Gastrocnemius medialis (tissue), 4 donors: ENCODE measurements around the gene PRPF40A. TPM values are rescaled to one million over a fixed set of nuclear protein-coding genes. Genes with fewer than 3 reads are reported as not detected.

Experiments
- ATAC-seq, 2 donors: fragments of 150-250 bp; one replicate each; pipeline ENCODE4 v1.9.1; 2016
- DNase-seq, 2 donors: peaks; one replicate each; pipeline ENCODE4 v3.0.0-alpha.2; 2019
- H3K27ac ChIP-seq, 4 donors: fragments of 200-600 bp; sonication (generic); 1 replicate in 1 of 4; 2 replicates in 3 of 4; pipeline ENCODE4 v1.5.1; 2016 to 2018; ENCODE audit warnings: mild to moderate bottlenecking in 2 of 4, moderate library complexity in 1 of 4
- H3K27me3 ChIP-seq, 3 donors: fragments of 200-600 bp; sonication (generic) in 2 of 3; 1 replicate in 1 of 3; 2 replicates in 2 of 3; pipeline versions ENCODE4 v1.5.1 to v1.6.0; 2016 to 2019; ENCODE audit warnings: mild to moderate bottlenecking in 1 of 3, moderate library complexity in 1 of 3
- H3K36me3 ChIP-seq, 2 donors: fragments of 200-600 bp; sonication (generic) in 1 of 2; one replicate each; pipeline ENCODE4 v1.5.1; 2017 to 2018
- H3K4me1 ChIP-seq, 2 donors: fragments of 200-600 bp; sonication (generic) in 1 of 2; one replicate each; pipeline ENCODE4 v1.5.1; 2016 to 2017; ENCODE audit warnings: mild to moderate bottlenecking in 2 of 2
- H3K4me3 ChIP-seq, 4 donors: fragments of 200-600 bp; sonication (generic) in 3 of 4; 1 replicate in 1 of 4; 2 replicates in 3 of 4; pipeline ENCODE4 v1.5.1; 2016 to 2019; ENCODE audit warnings: mild to moderate bottlenecking in 2 of 4
- H3K9me3 ChIP-seq, 3 donors: fragments of 200-600 bp; sonication (generic) in 2 of 3; 1 replicate in 1 of 3; 2 replicates in 2 of 3; pipeline ENCODE4 v1.5.1; 2016 to 2019
- POLR2A ChIP-seq, 2 donors: fragments of 450-650 bp; IDR thresholded peaks; one replicate each; pipeline ENCODE4 v1.6.1; 2017; ENCODE audit warnings: antibody characterized with exemption in 2 of 2, mild to moderate bottlenecking in 2 of 2, moderate library complexity in 2 of 2
- in situ Hi-C, 4 donors: fragments of 200-750 bp; cut with MboI; loops; one replicate each; pipeline versions ENCODE4 v1.15.0 to v1.8.0; 2017; ENCODE audit warnings: low sequenced_read_pairs in 4 of 4
- intact Hi-C: fragments of 100-400 bp; cut with DNase I; formaldehyde crosslinking; loops from one replicate; pipeline ENCODE4 v1.15.1; 2023; ENCODE audit warnings: low total_unique reads
- total RNA-seq, 4 donors: library from RNA; depleted of rRNA; stranded (reverse); fragments of >200 nt; gene quantifications; one replicate each; pipeline versions ENCODE4 v1.1.0 to v1.2.3, GENCODE V29; 2016
- TF ChIP-seq, protein P1 (sequence below), 5 experiments: fragments of 450-650 bp in 3 of 5; fragments of 200-600 bp in 2 of 5; sonication (generic) in 2 of 5; IDR thresholded peaks in 4 of 5; conservative IDR thresholded peaks in 1 of 5; 1 replicate in 4 of 5; 2 replicates in 1 of 5; pipeline ENCODE4 v1.5.1; 2016 to 2019; ENCODE audit warnings: antibody characterized with exemption in 5 of 5, mild to moderate bottlenecking in 3 of 5, moderate library complexity in 3 of 5

PRPF40A gene
- total RNA-seq, 4 donors from 2014 or later = 65.3 to 78.0 (median 69.9) TPM

DNA sequence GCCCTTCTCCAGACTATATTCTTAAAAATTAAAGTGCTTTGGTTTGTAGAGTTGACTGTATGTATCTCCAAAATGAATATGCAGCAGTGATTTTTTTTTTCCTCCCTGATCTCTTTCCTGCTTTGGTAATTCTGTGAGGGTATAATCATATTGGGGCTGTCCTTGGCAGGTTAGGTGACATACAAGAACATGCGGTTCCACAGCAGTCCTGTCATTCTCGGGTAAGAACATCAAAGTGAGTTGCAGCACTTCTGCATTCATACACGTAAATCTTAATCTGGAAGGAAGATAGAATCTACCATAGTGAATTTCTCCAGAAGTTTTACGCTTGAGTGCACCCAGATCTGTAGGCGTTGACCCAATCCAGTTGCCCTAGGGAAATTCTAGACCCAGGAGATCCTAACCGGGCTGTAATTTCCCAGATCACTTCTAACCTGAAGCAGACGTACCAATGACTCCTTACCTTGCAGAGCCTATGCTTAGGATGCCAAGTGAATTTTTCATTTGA is 109.4 kb downstream of the PRPF40A start:
- in situ Hi-C loops (no loop called here), intact Hi-C loops (no loop called here)
- ATAC-seq = peak in 1 of 2 donors; percentile 34
- Histone ChIP-seq H3K9me3 (no peaks in the 10 kb centered on the region), H3K4me1 (peaks cover 51 to 57% of the 10 kb centered on the region in 2 donors), H3K27ac (peak overlapping the region; percentile 8 to 54 (median 36)), H3K27me3 (no peaks in the 10 kb centered on the region), H3K4me3 (no peak overlapping the region), H3K36me3 (no peaks in the 10 kb centered on the region)
- DNase-seq = no peak
- no peak for TF ChIP-seq POLR2A (IDR thresholded peaks at IDR 0.05)
- TF ChIP-seq, protein P1, sequence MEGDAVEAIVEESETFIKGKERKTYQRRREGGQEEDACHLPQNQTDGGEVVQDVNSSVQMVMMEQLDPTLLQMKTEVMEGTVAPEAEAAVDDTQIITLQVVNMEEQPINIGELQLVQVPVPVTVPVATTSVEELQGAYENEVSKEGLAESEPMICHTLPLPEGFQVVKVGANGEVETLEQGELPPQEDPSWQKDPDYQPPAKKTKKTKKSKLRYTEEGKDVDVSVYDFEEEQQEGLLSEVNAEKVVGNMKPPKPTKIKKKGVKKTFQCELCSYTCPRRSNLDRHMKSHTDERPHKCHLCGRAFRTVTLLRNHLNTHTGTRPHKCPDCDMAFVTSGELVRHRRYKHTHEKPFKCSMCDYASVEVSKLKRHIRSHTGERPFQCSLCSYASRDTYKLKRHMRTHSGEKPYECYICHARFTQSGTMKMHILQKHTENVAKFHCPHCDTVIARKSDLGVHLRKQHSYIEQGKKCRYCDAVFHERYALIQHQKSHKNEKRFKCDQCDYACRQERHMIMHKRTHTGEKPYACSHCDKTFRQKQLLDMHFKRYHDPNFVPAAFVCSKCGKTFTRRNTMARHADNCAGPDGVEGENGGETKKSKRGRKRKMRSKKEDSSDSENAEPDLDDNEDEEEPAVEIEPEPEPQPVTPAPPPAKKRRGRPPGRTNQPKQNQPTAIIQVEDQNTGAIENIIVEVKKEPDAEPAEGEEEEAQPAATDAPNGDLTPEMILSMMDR (IDR thresholded peaks at IDR 0.05 in 4 of 5, conservative IDR thresholded peaks at IDR 0.05 in 1 of 5) = no peak

DNA sequence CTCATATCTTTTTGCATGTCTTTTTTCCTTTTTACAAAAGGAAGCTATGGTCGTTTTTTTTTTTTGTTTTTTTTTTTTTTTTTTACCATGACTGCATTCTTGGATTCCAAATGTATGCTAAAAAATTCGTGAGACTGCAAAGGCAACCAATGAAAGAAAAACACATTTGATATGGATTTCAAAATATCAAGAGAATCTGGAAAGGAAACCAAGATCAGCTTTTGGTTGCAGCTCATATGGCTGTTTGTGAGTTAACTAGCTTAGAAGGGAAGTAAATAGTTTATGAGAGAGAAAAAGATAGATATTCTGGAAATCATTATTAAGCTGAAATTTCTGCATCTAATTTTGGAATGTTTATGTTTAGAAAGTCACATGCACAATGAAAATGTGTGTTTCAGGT is 110.3 kb downstream of the PRPF40A start:
- intact Hi-C loops (no loop called here), in situ Hi-C loops (no loop called here)
- Histone ChIP-seq H3K27me3 (no peaks in the 10 kb centered on the region), H3K27ac (peak overlapping the region in 2 of 4 donors; percentile 21 to 31), H3K9me3 (no peaks in the 10 kb centered on the region), H3K36me3 (no peaks in the 10 kb centered on the region), H3K4me1 (peaks cover 43 to 48% of the 10 kb centered on the region in 2 donors), H3K4me3 (no peak overlapping the region)
- TF ChIP-seq POLR2A (IDR thresholded peaks at IDR 0.05) = no peak
- TF ChIP-seq, protein P1 (IDR thresholded peaks at IDR 0.05 in 4 of 5, conservative IDR thresholded peaks at IDR 0.05 in 1 of 5) = no peak
- no peak for ATAC-seq
- no peak for DNase-seq

DNA sequence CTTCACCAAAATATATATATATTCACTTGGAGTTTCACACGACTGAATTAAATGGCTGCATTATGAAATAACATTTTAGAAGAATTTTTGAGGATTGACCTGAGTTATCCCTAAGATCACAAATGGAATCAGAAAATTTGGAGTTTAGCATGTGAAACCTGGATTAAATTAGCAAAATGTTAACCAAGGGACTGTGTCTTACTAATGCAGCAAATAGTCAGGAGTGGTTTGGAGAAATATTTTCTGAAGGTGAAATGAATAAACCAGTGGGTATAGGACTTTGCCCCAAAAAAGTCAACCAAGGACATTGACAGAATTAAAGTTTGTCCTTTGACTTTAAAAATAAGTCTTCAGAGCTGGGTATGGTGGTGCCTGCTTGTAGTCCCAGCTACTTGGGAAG is 111.2 kb downstream of the PRPF40A start:
- ATAC-seq (no peak), DNase-seq (no peak)
- no peaks in the 10 kb centered on the region for H3K36me3 ChIP-seq
- in situ Hi-C loops (no loop called here), intact Hi-C loops (no loop called here)
- no peaks in the 10 kb centered on the region for H3K27me3 ChIP-seq
- H3K27ac ChIP-seq = peak overlapping the region in 2 of 4 donors; percentile 31
- no peaks in the 10 kb centered on the region for H3K9me3 ChIP-seq
- H3K4me1 ChIP-seq = peaks cover 36 to 43% of the 10 kb centered on the region in 2 donors
- no peak for TF ChIP-seq POLR2A (IDR thresholded peaks at IDR 0.05)
- TF ChIP-seq, protein P1 (IDR thresholded peaks at IDR 0.05 in 4 of 5, conservative IDR thresholded peaks at IDR 0.05 in 1 of 5) = no peak
- no peak overlapping the region for H3K4me3 ChIP-seq

DNA sequence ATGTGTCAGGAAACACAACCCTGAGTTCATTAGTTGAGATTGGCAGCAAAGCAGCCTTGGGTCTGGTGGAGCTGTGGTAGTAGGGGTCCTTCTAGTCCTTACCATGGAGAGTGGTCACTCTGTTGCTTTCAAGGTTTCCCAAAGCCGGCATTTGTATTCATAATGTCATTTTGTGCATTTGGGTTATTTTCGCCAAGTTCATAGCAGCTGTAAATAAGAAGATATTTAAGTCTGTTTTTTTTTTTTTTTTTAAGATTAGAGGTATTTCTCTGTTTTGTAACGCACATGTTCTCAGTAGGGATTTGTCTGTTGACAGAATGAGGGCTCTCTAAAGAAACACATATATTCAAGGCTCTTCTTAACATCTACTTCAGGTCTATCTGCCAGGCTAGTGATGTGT is 114.1 kb downstream of the PRPF40A start:
- ATAC-seq (no peak), DNase-seq (no peak)
- no peak overlapping the region for H3K4me3 ChIP-seq
- TF ChIP-seq, protein P1 (IDR thresholded peaks at IDR 0.05 in 4 of 5, conservative IDR thresholded peaks at IDR 0.05 in 1 of 5) = no peak
- no peak for TF ChIP-seq POLR2A (IDR thresholded peaks at IDR 0.05)
- no peaks in the 10 kb centered on the region for H3K9me3 ChIP-seq
- in situ Hi-C loops = no loop called here
- no peaks in the 10 kb centered on the region for H3K36me3 ChIP-seq
- intact Hi-C loops = no loop called here
- H3K27ac ChIP-seq = peak overlapping the region in 1 of 4 donors; percentile 27
- peaks cover 34 to 37% of the 10 kb centered on the region in 2 donors for H3K4me1 ChIP-seq
- no peaks in the 10 kb centered on the region for H3K27me3 ChIP-seq

DNA sequence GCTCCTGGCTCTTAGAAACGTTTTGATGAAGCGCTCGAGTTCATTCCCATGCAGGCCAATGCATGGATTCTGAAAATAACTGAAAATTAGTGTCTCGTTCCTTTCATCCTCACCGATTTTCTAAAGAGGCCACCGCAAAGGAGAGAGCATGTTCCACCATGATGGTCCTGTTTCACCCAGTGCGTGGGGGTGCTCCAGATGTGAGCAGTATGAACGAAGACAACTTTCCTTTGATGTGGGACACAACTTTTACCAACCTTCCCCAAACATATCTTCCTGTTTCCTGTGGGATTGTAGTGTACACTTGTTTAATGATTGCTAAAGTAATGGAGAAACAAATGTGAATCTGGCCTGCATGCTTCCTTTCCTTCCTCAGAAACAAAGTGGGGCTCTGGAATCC is 114.5 kb downstream of the PRPF40A start:
- no peak for ATAC-seq
- TF ChIP-seq, protein P1 (IDR thresholded peaks at IDR 0.05 in 4 of 5, conservative IDR thresholded peaks at IDR 0.05 in 1 of 5) = no peak
- no peak for TF ChIP-seq POLR2A (IDR thresholded peaks at IDR 0.05)
- peaks cover 30 to 33% of the 10 kb centered on the region in 2 donors for H3K4me1 ChIP-seq
- in situ Hi-C loops (no loop called here), intact Hi-C loops (no loop called here)
- no peak for DNase-seq
- H3K36me3 ChIP-seq = no peaks in the 10 kb centered on the region
- no peaks in the 10 kb centered on the region for H3K9me3 ChIP-seq
- peak overlapping the region in 1 of 4 donors; percentile 27 for H3K27ac ChIP-seq
- H3K4me3 ChIP-seq = no peak overlapping the region
- no peaks in the 10 kb centered on the region for H3K27me3 ChIP-seq
